Type B pancreatic cell (in vitro differentiated cells): ENCODE results near the gene PLIN3. TPM values are rescaled to one million over a fixed set of nuclear protein-coding genes. Genes with fewer than 3 reads are reported as not detected.
"Not testable (repeated sequence)": the region's sequence is repeated elsewhere in the genome, so short reads cannot be mapped to it uniquely, and the experiment has no call there.

Experiments used
- DNase-seq: peaks from one replicate; pipeline ENCODE4 v3.0.0; 2021; ENCODE audit warnings: mixed read lengths; ENCODE audit not compliant: unreplicated experiment; ENCODE audit errors: extremely low spot score
- H3K27ac Mint-ChIP-seq: 2 replicates; pipeline ENCODE4 v1.8.0; 2021; ENCODE audit warnings: mild to moderate bottlenecking, mixed read lengths
- H3K27me3 Mint-ChIP-seq: 2 replicates; pipeline ENCODE4 v1.8.0; 2021; ENCODE audit warnings: mixed read lengths
- H3K36me3 Mint-ChIP-seq: 2 replicates; pipeline ENCODE4 v1.8.0; 2021; ENCODE audit warnings: mixed read lengths
- H3K4me1 Mint-ChIP-seq: one replicate; pipeline ENCODE4 v1.8.0; 2021; ENCODE audit warnings: mixed read lengths; ENCODE audit not compliant: unreplicated experiment
- H3K4me3 Mint-ChIP-seq: 2 replicates; pipeline ENCODE4 v1.8.0; 2021; ENCODE audit warnings: mild to moderate bottlenecking, mixed read lengths
- H3K9me3 Mint-ChIP-seq: 2 replicates; pipeline ENCODE4 v1.8.0; 2021; ENCODE audit warnings: mixed read lengths
- CTCF ChIP-seq: fragments of 200-600 bp; sonication (generic); conservative IDR thresholded peaks from 2 replicates; pipeline ENCODE4 v1.5.0; 2021; ENCODE audit warnings: antibody characterized with exemption, mild to moderate bottlenecking
- total RNA-seq: library from RNA; stranded (reverse); gene quantifications from 2 replicates; pipeline ENCODE4 v1.2.1, GENCODE V29; 2021; ENCODE audit warnings: low replicate concordance

The PLIN3 gene
- total RNA-seq, 1 donor from 2014 or later, result 53.9 TPM

GRCh38 chr19:4870025-4870700 lies 2.7 kb upstream of the PLIN3 start:
- Mint-ChIP-seq H3K9me3 (no peaks in the 10 kb centered on the region), H3K4me1 (peaks cover 11% of the 10 kb centered on the region), H3K36me3 (no peaks in the 10 kb centered on the region), H3K4me3 (no peak overlapping the region), H3K27ac (peak overlapping the region; percentile 85), H3K27me3 (no peaks in the 10 kb centered on the region)
- no peak for DNase-seq
- no peak for TF ChIP-seq CTCF

- DNase-seq, result no peak
- Mint-ChIP-seq H3K9me3 (no peaks in the 10 kb centered on the region), H3K27me3 (no peaks in the 10 kb centered on the region), H3K36me3 (no peaks in the 10 kb centered on the region), H3K4me3 (peak overlapping the region; percentile 88), H3K4me1 (peaks cover 11% of the 10 kb centered on the region), H3K27ac (peak overlapping the region; percentile 72)
- TF ChIP-seq CTCF, result no peak
These were observed 893 bp upstream of the PLIN3 start for GRCh38 chr19:4868286-4868834.

DNA sequence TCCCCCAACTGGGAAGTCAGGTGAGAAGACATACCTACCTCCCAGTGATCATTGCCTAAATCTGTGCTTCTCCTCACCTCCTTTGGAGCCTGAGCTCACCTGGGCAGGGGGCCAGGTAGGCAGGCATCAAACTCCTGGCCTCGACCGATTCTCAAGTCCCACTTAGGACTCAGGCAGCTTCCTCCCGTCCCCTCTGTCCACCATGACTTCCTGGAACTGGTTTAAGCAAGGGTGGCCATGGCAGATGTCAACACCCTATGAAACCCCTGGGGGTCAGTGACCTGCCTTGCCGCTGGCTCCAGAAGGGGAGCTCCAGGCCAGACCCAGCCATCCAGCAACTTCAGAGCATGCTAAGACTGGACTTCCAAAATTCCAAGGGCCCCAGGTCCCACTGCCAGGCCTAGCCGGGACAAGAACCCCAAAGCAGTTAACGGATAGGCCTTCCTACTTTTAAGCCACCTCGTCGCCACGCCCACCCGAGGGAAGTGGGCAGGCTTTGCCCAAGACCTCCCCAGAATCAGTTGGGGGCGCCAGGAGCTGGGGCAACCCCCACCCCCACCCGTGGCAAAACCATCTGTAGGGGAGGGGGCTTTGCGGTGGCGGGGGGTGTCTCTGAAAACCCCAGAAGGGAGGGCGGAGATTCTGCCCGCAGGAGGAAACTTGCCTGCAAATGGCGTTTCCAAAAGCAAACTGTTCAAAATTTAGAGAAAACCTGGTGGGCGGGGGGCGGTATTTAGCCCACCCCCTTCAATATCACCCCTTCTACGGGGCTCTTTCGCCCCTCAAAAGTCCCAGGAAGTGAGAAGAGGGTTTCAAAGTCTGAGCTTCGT lies 657 bp downstream of the PLIN3 start:
- no peaks in the 10 kb centered on the region for H3K36me3 Mint-ChIP-seq
- H3K4me1 Mint-ChIP-seq, result peaks cover 11% of the 10 kb centered on the region
- TF ChIP-seq CTCF, result no peak
- no peaks in the 10 kb centered on the region for H3K27me3 Mint-ChIP-seq
- peak overlapping the region; percentile 84 for H3K27ac Mint-ChIP-seq
- H3K4me3 Mint-ChIP-seq, result peak overlapping the region; percentile 88
- H3K9me3 Mint-ChIP-seq, result no peaks in the 10 kb centered on the region
- DNase-seq, result no peak

DNA sequence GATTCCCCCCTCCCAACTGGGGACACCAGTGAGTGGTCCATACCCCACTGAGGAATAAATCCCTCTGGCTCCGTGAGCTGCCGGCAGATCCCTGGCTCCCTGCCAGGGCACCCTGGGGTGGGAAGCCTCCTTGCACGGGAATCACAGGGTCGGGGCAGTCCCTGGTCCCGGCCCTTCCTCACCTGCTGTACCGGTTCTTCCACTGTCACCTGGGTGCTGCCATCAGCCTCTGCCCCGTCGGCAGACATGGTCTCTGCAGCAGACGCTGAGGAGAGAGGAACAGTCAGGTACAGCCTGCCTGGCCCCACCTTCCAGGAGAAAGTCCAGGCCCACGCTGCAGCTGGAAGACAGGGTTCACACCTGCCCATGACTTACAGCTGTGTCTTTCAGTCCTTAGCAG lies 6.3 kb downstream of the PLIN3 start:
- Mint-ChIP-seq H3K27ac (peak overlapping the region; percentile 29), H3K36me3 (no peaks in the 10 kb centered on the region), H3K27me3 (no peaks in the 10 kb centered on the region), H3K4me3 (no peak overlapping the region), H3K9me3 (no peaks in the 10 kb centered on the region), H3K4me1 (no peaks in the 10 kb centered on the region)
- no peak for TF ChIP-seq CTCF
- no peak for DNase-seq

GRCh38 chr19:4859697-4860096 lies 7.8 kb downstream of the PLIN3 start:
- no peaks in the 10 kb centered on the region for H3K27me3 Mint-ChIP-seq
- H3K4me1 Mint-ChIP-seq, result no peaks in the 10 kb centered on the region

DNA sequence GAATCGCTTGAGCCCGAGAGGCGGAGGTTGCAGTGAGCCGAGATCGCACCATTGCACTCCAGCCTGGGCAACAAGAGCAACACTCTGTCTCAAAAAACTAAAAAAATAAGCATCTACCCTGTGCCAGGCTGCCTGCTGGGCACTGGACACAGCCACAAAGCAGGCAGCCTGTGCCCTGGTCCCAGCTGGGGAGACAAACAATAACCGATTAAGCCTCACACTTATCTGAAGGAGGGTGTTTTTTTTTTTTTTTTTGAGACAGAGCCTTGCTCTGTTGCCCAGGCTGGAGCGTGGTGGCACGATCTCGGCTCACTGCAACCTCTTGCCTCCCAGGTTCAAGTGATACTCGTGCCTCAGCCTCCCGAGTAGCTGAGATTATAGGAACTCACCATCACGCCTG lies 11.0 kb downstream of the PLIN3 start:
- not testable (repeated sequence) for H3K4me3 Mint-ChIP-seq, H3K36me3 Mint-ChIP-seq, H3K4me1 Mint-ChIP-seq

More at GRCh38 chr19:4859697-4860096, 7.8 kb downstream of the PLIN3 start:
- H3K36me3 Mint-ChIP-seq, result no peaks in the 10 kb centered on the region
- H3K9me3 Mint-ChIP-seq, result no peaks in the 10 kb centered on the region
- no peak for DNase-seq
- no peak overlapping the region for H3K4me3 Mint-ChIP-seq
- H3K27ac Mint-ChIP-seq, result no peak overlapping the region
- TF ChIP-seq CTCF, result no peak

GRCh38 chr19:4853506-4853905 lies 14.0 kb downstream of the PLIN3 start:
- H3K27me3 Mint-ChIP-seq, H3K4me3 Mint-ChIP-seq, H3K36me3 Mint-ChIP-seq, H3K9me3 Mint-ChIP-seq, H3K4me1 Mint-ChIP-seq, H3K27ac Mint-ChIP-seq, DNase-seq: not testable (repeated sequence)

More for the DNA sequence above, 11.0 kb downstream of the PLIN3 start:
- not testable (repeated sequence) for H3K27ac Mint-ChIP-seq, H3K27me3 Mint-ChIP-seq, DNase-seq, H3K9me3 Mint-ChIP-seq
